ENCODE data around the gene RPS19.

The RPS19 gene

GRCh38 chr19:41917676-41918075, 57.6 kb downstream of the RPS19 start:
- DNase-seq: no peak

GRCh38 chr19:41918095-41918494, 58.0 kb downstream of the RPS19 start:
- no peak for DNase-seq

GRCh38 chr19:41918653-41919244, 58.7 kb downstream of the RPS19 start:
- DNase-seq: no peak

- no peak for DNase-seq
Measured at GRCh38 chr19:41919948-41920712, 60.1 kb downstream of the RPS19 start.

- DNase-seq: peak; percentile 23
Measured at GRCh38 chr19:41920882-41921576, 61.0 kb downstream of the RPS19 start.

- DNase-seq: no peak
Measured at GRCh38 chr19:41921577-41922576, 61.8 kb downstream of the RPS19 start.
